K562 (cell line): ENCODE data around the gene TRAF3IP1. TPM values are rescaled to one million over a fixed set of nuclear protein-coding genes. Genes with fewer than 3 reads are reported as not detected.

Experiments
- ATAC-seq: fragments of 200-7000 bp; cut with Tn5 transposase; 3 replicates; pipeline ENCODE4 v1.9.1; 2020; ENCODE audit warnings: moderate library complexity
- BruUV-seq: library from RNA; stranded (reverse); fragments of 400-500 nt; replicated peaks from 2 replicates; lab custom pipeline; 2021; lab: Mats Ljungman, UMichigan
- CTCF ChIA-PET: fragments of 300-600 bp; formaldehyde crosslinking; extraction: SDS; loops from one replicate; lab custom pipeline; 2021; ENCODE audit warnings: low intra/inter-chr PET ratio; lab: Yijun Ruan, JAX
- POLR2A ChIA-PET: fragments of 300-600, 350-650 bp; sonication (Branson Sonifier 250); formaldehyde crosslinking; extraction: SDS; loops from one replicate; lab custom pipeline; 2021; ENCODE audit warnings: antibody characterized with exemption, inconsistent platforms; lab: Yijun Ruan, JAX
- DNase-seq, 4 experiments: peaks; one replicate each; pipeline versions ENCODE4 v3.0.0 to v3.0.0-alpha.2; 2011 to 2018; ENCODE audit warnings: low spot score in 3 of 4, mixed read lengths in 3 of 4; ENCODE audit errors: extremely low read depth in 1 of 4
- FAIRE-seq: peaks from 2 replicates; lab custom pipeline; 2011; peaks lifted over from hg19 to GRCh38; lab: Jason Lieb, UNC
- H2AFZ ChIP-seq: 2 replicates; pipeline ENCODE4 v1.6.0; 2011; ENCODE audit warnings: low read depth, low read length, control low read depth, inconsistent platforms
- H3K27ac ChIP-seq: fragments of 200-600 bp; 3 replicates; pipeline ENCODE4 v1.8.0; 2011; ENCODE audit warnings: low read depth, mild to moderate bottlenecking, control low read depth, inconsistent platforms, low read length, moderate library complexity, mixed read lengths; ENCODE audit errors: extremely low read depth
- H3K27me3 ChIP-seq, 2 experiments: fragments of 300-600 bp in 1 of 2; 2 replicates in 1 of 2; 3 replicates in 1 of 2; pipeline versions ENCODE4 v1.6.0 to v1.8.0; 2011; ENCODE audit warnings: inconsistent platforms in 2 of 2, low read length in 2 of 2, mild to moderate bottlenecking in 1 of 2, mixed read lengths in 1 of 2, moderate library complexity in 1 of 2; ENCODE audit not compliant: control insufficient read depth in 2 of 2, insufficient read depth in 2 of 2
- H3K36me3 ChIP-seq: fragments of 300-600 bp; 3 replicates; pipeline ENCODE4 v1.8.0; 2011; ENCODE audit warnings: mild to moderate bottlenecking, low read length, inconsistent platforms; ENCODE audit not compliant: control insufficient read depth, insufficient read depth
- H3K4me1 ChIP-seq, 2 experiments: fragments of 200-600 bp in 1 of 2; replicated peaks in 1 of 2; 2 replicates in 1 of 2; 3 replicates in 1 of 2; pipeline versions ENCODE4 v1.5.1 to v1.8.0; 2011; ENCODE audit warnings: inconsistent platforms in 2 of 2, low read length in 2 of 2, mild to moderate bottlenecking in 1 of 2, mixed read lengths in 1 of 2, moderate library complexity in 1 of 2; ENCODE audit not compliant: control insufficient read depth in 2 of 2, insufficient read depth in 2 of 2
- H3K4me2 ChIP-seq: 2 replicates; pipeline ENCODE4 v1.6.1; 2011; ENCODE audit warnings: low read length, control low read depth, inconsistent platforms, mixed read lengths; ENCODE audit not compliant: insufficient read depth
- H3K4me3 ChIP-seq: fragments of 200-600 bp; sonication (generic), shearing (Covaris generic); 2 replicates; pipeline ENCODE4 v1.5.1; 2016; ENCODE audit warnings: control low read depth, inconsistent platforms
- H3K79me2 ChIP-seq: fragments of 200-600 bp; 3 replicates; pipeline ENCODE4 v1.8.0; 2011; ENCODE audit warnings: low read length, inconsistent platforms; ENCODE audit not compliant: control insufficient read depth, insufficient read depth
- H3K9ac ChIP-seq, 2 experiments: 2 replicates each; pipeline versions ENCODE4 v1.6.0 to v1.6.1; 2011; ENCODE audit warnings: low read depth in 2 of 2, low read length in 2 of 2, control low read depth in 1 of 2, inconsistent platforms in 1 of 2, mild to moderate bottlenecking in 1 of 2, mixed read lengths in 1 of 2; ENCODE audit not compliant: insufficient read depth in 1 of 2
- H3K9me1 ChIP-seq: one replicate; pipeline ENCODE4 v1.6.0; 2011; ENCODE audit warnings: inconsistent platforms, mild to moderate bottlenecking, low read length, moderate library complexity; ENCODE audit not compliant: control insufficient read depth, insufficient read depth
- H3K9me3 ChIP-seq: replicated peaks from 2 replicates; pipeline ENCODE4 v1.5.1; 2011; ENCODE audit warnings: low read depth, low read length, inconsistent platforms; ENCODE audit not compliant: control insufficient read depth, insufficient read depth
- H4K20me1 ChIP-seq: replicated peaks from 2 replicates; pipeline ENCODE4 v1.6.1; 2011; ENCODE audit warnings: low read length, inconsistent platforms, mixed read lengths; ENCODE audit not compliant: control insufficient read depth, insufficient read depth
- ADNP ChIP-seq: fragments of 200-800 bp; sonication (Bioruptor generic); IDR thresholded peaks from 2 replicates; pipeline ENCODE4 v1.6.1; 2016; ENCODE audit warnings: missing genetic modification characterization, missing compliant biosample characterization
- CREB1 ChIP-seq, 2 experiments: sonication (generic) in 1 of 2; formaldehyde crosslinking in 1 of 2; IDR thresholded peaks; 2 replicates each; pipeline versions ENCODE4 v1.6.1 to v1.8.0; 2012 to 2022; ENCODE audit warnings: inconsistent platforms in 1 of 2, mild to moderate bottlenecking in 1 of 2, missing genetic modification reagents in 1 of 2, moderate library complexity in 1 of 2
- ESRRB ChIP-seq: fragments of 250-450 bp; sonication (Bioruptor Pico); IDR thresholded peaks from 2 replicates; pipeline ENCODE4 v1.5.0; 2020; ENCODE audit warnings: mild to moderate bottlenecking, moderate library complexity, borderline replicate concordance
- HDAC2 ChIP-seq: fragments of 450-650 bp; IDR thresholded peaks from 2 replicates; pipeline ENCODE4 v1.6.1; 2016; ENCODE audit warnings: mild to moderate bottlenecking
- SIN3B ChIP-seq: fragments of 450-650 bp; IDR thresholded peaks from 2 replicates; pipeline ENCODE4 v1.6.1; 2017; ENCODE audit warnings: low read depth, mild to moderate bottlenecking, moderate library complexity
- SIRT6 ChIP-seq: IDR thresholded peaks from one replicate; pipeline ENCODE4 v1.6.1; 2012; ENCODE audit warnings: low read depth, mild to moderate bottlenecking, control low read depth, inconsistent platforms, low read length, moderate library complexity
- STAT5A ChIP-seq: IDR thresholded peaks from 2 replicates; pipeline ENCODE4 v1.6.1; 2012; ENCODE audit warnings: low read length, inconsistent platforms, borderline replicate concordance
- ZNF232 ChIP-seq: sonication (generic); formaldehyde crosslinking; IDR thresholded peaks from 2 replicates; pipeline ENCODE4 v1.8.0; 2022; ENCODE audit warnings: mild to moderate bottlenecking, missing genetic modification reagents
- ZNF436 ChIP-seq: fragments of 250-450, 450-650 bp; sonication (Bioruptor Pico); formaldehyde crosslinking; IDR thresholded peaks from 2 replicates; pipeline ENCODE4 v1.7.0; 2020; ENCODE audit warnings: mild to moderate bottlenecking
- ZNF589 ChIP-seq: fragments of 200-800 bp; sonication (Bioruptor generic); IDR thresholded peaks from 2 replicates; pipeline ENCODE4 v1.6.1; 2016; ENCODE audit warnings: low read depth, missing genetic modification characterization, missing compliant biosample characterization
- ZNF778 ChIP-seq: fragments of 450-650 bp; formaldehyde crosslinking; IDR thresholded peaks from 2 replicates; pipeline ENCODE4 v1.4.0; 2020; ENCODE audit warnings: mild to moderate bottlenecking, moderate library complexity
- WGBS: fragments of 100-300 bp; shearing (Covaris generic); methylation state at CpG from one replicate; pipeline ENCODE4 v1.1.6; 2016; ENCODE audit warnings: low coverage, mixed read lengths; ENCODE audit not compliant: insufficient coverage; ENCODE audit errors: missing lambda C conversion rate; 5-methylcytosine and 5-hydroxymethylcytosine counted together
- in situ Hi-C: fragments of 300-500 bp; cut with MboI; formaldehyde crosslinking; loops from 4 replicates; pipeline ENCODE4 v1.15.0; 2018; ENCODE audit warnings: inconsistent platforms, mixed read lengths
- intact Hi-C: fragments of 100-400 bp; cut with micrococcal nuclease; formaldehyde crosslinking; loops from 2 replicates; pipeline ENCODE4 v1.14.2; 2022
- polyA plus RNA-seq, 8 experiments: library from polyadenylated mRNA; depleted of rRNA in 4 of 8; stranded (reverse) in 5 of 8; unstranded in 3 of 8; fragments of >200 nt; fragmentation: Nextera tagmentation in 2 of 8; fragmentation: Illumina TruSeq in 1 of 8; extraction: Ambion mirVana in 2 of 8; extraction: Trizol in 1 of 8; gene quantifications; 2 replicates each; pipeline versions ENCODE4 v1.2.1 to v1.2.3, GENCODE V29; 2011 to 2014; ENCODE audit warnings: inconsistent platforms in 1 of 8, missing spikeins in 1 of 8
- total RNA-seq, 7 experiments: library from RNA; depleted of rRNA in 6 of 7; stranded (reverse); fragments of >200 nt in 6 of 7; fragmentation: Illumina TruSeq in 2 of 7; extraction: Trizol in 2 of 7; gene quantifications; 2 replicates each; pipeline versions ENCODE4 v1.2.1 to v1.2.3, GENCODE V29; 2011 to 2021; ENCODE audit warnings: low replicate concordance in 1 of 7
- TF ChIP-seq, protein P1 (sequence below), 2 experiments: fragments of 250-450 bp in 1 of 2; fragments of 450-650 bp in 1 of 2; sonication (Bioruptor Pico) in 1 of 2; IDR thresholded peaks; 2 replicates each; pipeline versions ENCODE4 v1.6.1 to v1.8.0; 2016 to 2021; ENCODE audit warnings: mild to moderate bottlenecking in 2 of 2, moderate library complexity in 2 of 2, missing compliant biosample characterization in 1 of 2, missing genetic modification characterization in 1 of 2
- TF ChIP-seq, protein P2 (sequence below), 2 experiments: fragments of 450-650 bp; conservative IDR thresholded peaks; 2 replicates each; pipeline ENCODE4 v1.6.1; 2017; ENCODE audit warnings: mild to moderate bottlenecking in 2 of 2, moderate library complexity in 2 of 2
- TF ChIP-seq, protein P3 (sequence below): IDR thresholded peaks from 2 replicates; pipeline ENCODE4 v1.6.1; 2011; ENCODE audit not compliant: insufficient read length; ENCODE audit errors: extremely low read depth

TRAF3IP1 gene
- total and polyA plus RNA-seq, 9 of the 15 experiments (the other 6 are each of a cell fraction or from before 2014, with no cell fraction given), result 1.3 to 7.4 (median 3.4) TPM

DNA sequence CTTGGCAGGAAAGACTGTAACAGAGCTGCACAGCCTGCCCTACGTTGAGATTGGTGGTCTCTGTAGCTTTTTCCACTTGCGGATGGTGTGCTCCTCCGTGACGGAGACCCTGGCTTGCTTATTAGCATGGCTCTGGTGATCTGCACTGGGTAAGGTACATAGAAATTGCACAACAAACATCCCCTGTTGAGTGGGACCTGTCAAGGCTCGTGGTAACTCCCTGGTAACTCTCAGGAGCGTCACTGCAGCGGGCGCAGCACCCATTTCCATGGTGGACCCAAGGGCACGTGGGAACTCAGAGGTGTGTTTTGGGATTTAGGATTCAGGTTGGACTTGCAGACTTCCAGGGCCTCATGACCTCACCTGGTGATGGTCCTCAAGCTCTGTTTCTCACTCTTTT is 1.1 kb downstream of the TRAF3IP1 start:
- ATAC-seq (no peak), DNase-seq (no peak)
- Histone ChIP-seq H2AFZ (no peak overlapping the region), H3K4me1 (peaks cover 0 to 25% of the 10 kb centered on the region in 2 experiments; a peak in 3 of 5 replicates), H3K27ac (no peak overlapping the region)
- WGBS, result 70% methylated on average over 7 of the region's 9 CpGs
- TF ChIP-seq ADNP (tag) (no peak), ZNF589 (CRISPR knock-in tag) (no peak), SIRT6 (no peak), ESRRB (no peak), ZNF778 (CRISPR knock-in tag) (no peak), ZNF232 (no peak), SIN3B (no peak), ZNF436 (CRISPR knock-in tag) (no peak), HDAC2 (no peak), CREB1 (IDR thresholded peaks at IDR 0.05) (no peak), CREB1 (CRISPR knock-in tag; IDR thresholded peaks at IDR 0.05) (no peak), STAT5A (no peak)
- TF ChIP-seq, protein P1, sequence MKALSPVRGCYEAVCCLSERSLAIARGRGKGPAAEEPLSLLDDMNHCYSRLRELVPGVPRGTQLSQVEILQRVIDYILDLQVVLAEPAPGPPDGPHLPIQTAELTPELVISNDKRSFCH (CRISPR knock-in tag; IDR thresholded peaks at IDR 0.05), result no peak
- TF ChIP-seq, protein P1 (tag; IDR thresholded peaks at IDR 0.05), result no peak
- TF ChIP-seq, protein P2, sequence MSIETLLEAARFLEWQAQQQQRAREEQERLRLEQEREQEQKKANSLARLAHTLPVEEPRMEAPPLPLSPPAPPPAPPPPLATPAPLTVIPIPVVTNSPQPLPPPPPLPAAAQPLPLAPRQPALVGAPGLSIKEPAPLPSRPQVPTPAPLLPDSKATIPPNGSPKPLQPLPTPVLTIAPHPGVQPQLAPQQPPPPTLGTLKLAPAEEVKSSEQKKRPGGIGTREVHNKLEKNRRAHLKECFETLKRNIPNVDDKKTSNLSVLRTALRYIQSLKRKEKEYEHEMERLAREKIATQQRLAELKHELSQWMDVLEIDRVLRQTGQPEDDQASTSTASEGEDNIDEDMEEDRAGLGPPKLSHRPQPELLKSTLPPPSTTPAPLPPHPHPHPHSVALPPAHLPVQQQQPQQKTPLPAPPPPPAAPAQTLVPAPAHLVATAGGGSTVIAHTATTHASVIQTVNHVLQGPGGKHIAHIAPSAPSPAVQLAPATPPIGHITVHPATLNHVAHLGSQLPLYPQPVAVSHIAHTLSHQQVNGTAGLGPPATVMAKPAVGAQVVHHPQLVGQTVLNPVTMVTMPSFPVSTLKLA (conservative IDR thresholded peaks at IDR 0.05), result no peak
- TF ChIP-seq, protein P3, sequence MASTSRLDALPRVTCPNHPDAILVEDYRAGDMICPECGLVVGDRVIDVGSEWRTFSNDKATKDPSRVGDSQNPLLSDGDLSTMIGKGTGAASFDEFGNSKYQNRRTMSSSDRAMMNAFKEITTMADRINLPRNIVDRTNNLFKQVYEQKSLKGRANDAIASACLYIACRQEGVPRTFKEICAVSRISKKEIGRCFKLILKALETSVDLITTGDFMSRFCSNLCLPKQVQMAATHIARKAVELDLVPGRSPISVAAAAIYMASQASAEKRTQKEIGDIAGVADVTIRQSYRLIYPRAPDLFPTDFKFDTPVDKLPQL, result no peak
- TF ChIP-seq, all 486 proteins: peak for 0
- ChIA-PET CTCF (no interaction called here), POLR2A (no interaction called here)
- H3K36me3 ChIP-seq, result no peaks in the 10 kb centered on the region
- TSS peak; percentile 44 for BruUV-seq
- no peaks in the 10 kb centered on the region for H3K9me3 ChIP-seq
- no peaks in the 10 kb centered on the region for H3K79me2 ChIP-seq
- no peaks in the 10 kb centered on the region for H3K27me3 ChIP-seq
- H3K9me1 ChIP-seq, result no peaks in the 10 kb centered on the region
- intact Hi-C loops, result no loop called here
- peak overlapping the region; percentile 52; the same call in 1 of the 2 replicates for H3K4me3 ChIP-seq
- in situ Hi-C loops, result no loop called here
- H3K9ac ChIP-seq, result peak overlapping the region in 1 of 2 experiments; percentile 90; a peak in 2 of 4 replicates
- no peak for FAIRE-seq
- no peaks in the 10 kb centered on the region; the same call in 1 of the 2 replicates for H4K20me1 ChIP-seq
- peak overlapping the region; percentile 81 for H3K4me2 ChIP-seq
